ENCODE results near the gene CLNS1A.
"Not testable (repeated sequence)": the region's sequence is repeated elsewhere in the genome, so short reads cannot be mapped to it uniquely, and the experiment has no call there.

Gene CLNS1A

GRCh38 chr11:77650123-77650522 lies 12.5 kb upstream of the CLNS1A start:
- TF ChIP-seq, protein P1, sequence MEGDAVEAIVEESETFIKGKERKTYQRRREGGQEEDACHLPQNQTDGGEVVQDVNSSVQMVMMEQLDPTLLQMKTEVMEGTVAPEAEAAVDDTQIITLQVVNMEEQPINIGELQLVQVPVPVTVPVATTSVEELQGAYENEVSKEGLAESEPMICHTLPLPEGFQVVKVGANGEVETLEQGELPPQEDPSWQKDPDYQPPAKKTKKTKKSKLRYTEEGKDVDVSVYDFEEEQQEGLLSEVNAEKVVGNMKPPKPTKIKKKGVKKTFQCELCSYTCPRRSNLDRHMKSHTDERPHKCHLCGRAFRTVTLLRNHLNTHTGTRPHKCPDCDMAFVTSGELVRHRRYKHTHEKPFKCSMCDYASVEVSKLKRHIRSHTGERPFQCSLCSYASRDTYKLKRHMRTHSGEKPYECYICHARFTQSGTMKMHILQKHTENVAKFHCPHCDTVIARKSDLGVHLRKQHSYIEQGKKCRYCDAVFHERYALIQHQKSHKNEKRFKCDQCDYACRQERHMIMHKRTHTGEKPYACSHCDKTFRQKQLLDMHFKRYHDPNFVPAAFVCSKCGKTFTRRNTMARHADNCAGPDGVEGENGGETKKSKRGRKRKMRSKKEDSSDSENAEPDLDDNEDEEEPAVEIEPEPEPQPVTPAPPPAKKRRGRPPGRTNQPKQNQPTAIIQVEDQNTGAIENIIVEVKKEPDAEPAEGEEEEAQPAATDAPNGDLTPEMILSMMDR (IDR thresholded peaks at IDR 0.05; ENCODE audit: control insufficient read depth, insufficient read depth, low read depth, low read length, missing control alignments) = no peak
- DNase-seq (ENCODE audit: low read depth) = no peak
- H3K4me3 ChIP-seq (ENCODE audit: control insufficient read depth, low read depth, low read length) = no peak overlapping the region

GRCh38 chr11:77647654-77648305 lies 10.2 kb upstream of the CLNS1A start:
- DNase-seq (ENCODE audit: low read depth) = no peak
- no peak overlapping the region for H3K4me3 ChIP-seq (ENCODE audit: control insufficient read depth, low read depth, low read length)
- TF ChIP-seq, protein P1 (IDR thresholded peaks at IDR 0.05; ENCODE audit: control insufficient read depth, insufficient read depth, low read depth, low read length, missing control alignments) = no peak

DNA sequence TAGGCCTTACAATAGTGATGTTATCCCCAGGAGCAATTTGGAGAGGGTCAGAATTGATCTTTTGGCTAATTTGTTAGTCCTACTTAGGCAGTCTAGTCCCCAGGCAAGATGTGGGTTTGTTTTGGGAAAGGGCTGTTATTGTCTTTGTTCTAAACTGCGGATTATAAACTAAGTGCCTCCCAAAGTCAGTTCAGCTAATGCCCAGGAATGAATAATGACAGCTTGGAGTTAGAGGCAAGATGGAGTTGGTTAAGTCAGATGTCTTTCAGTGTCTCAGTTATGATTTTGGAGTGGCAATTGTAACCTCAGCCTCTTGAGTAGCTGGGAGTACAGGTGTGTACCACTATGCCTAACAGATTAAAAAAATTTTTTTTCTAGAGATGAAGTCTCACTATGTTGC lies 7.3 kb upstream of the CLNS1A start:
- TF ChIP-seq, protein P1 (IDR thresholded peaks at IDR 0.05; ENCODE audit: control insufficient read depth, insufficient read depth, low read depth, low read length, missing control alignments) = no peak
- no peak overlapping the region for H3K4me3 ChIP-seq (ENCODE audit: control insufficient read depth, low read depth, low read length)
- DNase-seq (ENCODE audit: low read depth) = no peak

- TF ChIP-seq, protein P1 (IDR thresholded peaks at IDR 0.05; ENCODE audit: control insufficient read depth, insufficient read depth, low read depth, low read length, missing control alignments) = no peak
- no peak overlapping the region for H3K4me3 ChIP-seq (ENCODE audit: control insufficient read depth, low read depth, low read length)
- DNase-seq (ENCODE audit: low read depth) = no peak
Measured at GRCh38 chr11:77642228-77642627, 4.6 kb upstream of the CLNS1A start.

DNA sequence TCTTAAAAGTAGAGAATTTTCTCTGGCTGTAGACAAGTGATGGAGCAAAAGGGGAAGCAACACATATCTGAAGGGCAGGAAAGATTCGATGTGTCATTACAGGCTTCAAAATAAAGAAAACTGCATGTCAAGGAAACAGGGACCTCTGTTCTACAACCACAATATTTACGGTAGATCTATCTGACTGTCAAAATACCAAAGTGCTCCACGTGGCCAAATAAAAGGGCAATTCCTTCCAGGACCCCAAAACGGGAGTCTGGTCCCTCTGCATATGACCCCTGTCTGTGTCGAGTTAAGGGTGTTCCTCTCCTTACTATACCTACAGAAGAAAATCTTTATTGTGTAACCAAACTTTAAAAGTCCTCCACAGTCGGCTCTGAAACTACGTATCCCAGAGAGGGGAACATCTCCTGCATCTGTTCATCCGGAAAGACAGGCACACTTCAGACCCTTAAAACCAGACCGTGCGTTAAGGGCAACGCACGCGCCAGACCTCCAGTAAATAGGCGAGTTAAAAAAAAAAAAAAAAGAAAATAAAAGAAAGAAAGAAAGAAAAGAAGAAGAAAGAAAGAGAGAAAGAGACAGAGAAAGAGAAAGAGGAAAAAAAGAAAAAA lies 756 bp downstream of the CLNS1A start:
- H3K4me3 ChIP-seq (ENCODE audit: control insufficient read depth, low read depth, low read length) = peak overlapping the region; percentile 80
- TF ChIP-seq, protein P1 (IDR thresholded peaks at IDR 0.05; ENCODE audit: control insufficient read depth, insufficient read depth, low read depth, low read length, missing control alignments) = no peak
- DNase-seq (ENCODE audit: low read depth) = no peak

DNA sequence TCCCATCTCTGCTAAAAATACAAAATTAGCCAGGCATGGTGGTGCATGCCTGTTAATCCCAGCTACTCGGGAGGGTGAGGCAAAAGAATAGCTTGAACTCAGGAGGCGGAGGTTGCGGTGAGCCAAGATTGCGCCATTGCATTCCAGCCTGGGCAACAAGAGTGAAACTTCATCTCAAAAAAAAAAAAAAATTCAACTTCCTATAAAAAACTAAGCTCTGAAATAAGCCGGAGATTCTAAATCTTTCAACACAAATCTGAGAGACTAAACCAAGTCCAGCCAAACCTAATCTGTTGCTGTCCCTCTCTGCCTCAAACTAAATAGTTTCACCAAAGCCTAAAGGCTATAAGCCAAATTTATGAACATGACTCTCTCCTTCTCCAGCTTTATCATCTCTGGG lies 3.7 kb downstream of the CLNS1A start:
- DNase-seq (ENCODE audit: low read depth) = not testable (repeated sequence)

DNA sequence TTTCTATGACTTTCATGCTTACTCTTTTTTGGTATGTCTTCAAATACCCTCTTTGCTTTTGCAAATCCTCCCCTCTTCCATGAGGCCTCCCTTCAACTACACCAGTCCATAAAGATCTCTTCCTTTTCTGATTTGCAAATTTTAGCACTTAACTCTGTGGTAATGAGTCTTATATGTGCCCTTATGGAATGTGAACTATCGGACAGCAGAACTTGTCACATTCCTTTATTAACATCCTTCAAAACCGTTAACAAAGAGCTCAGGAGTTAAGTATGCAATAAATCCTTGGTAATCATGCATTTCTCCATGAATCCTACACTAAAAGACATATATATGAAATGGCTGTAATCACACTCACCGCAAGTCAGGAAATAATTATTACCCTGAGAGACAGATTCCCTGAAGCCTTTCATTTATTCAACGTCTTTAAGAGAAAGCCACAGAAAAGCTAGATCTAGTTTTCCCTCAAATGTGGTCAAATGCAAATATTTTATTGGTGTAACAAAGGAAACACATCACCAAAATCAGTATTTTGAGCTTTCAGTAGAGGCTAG lies 7.4 kb downstream of the CLNS1A start:
- TF ChIP-seq, protein P1 (IDR thresholded peaks at IDR 0.05; ENCODE audit: control insufficient read depth, insufficient read depth, low read depth, low read length, missing control alignments) = no peak
- H3K4me3 ChIP-seq (ENCODE audit: control insufficient read depth, low read depth, low read length) = no peak overlapping the region
- DNase-seq (ENCODE audit: low read depth) = no peak

More for the DNA sequence above, 3.7 kb downstream of the CLNS1A start:
- not testable (repeated sequence) for H3K4me3 ChIP-seq (ENCODE audit: control insufficient read depth, low read depth, low read length)
